AG10803 (cell line): ENCODE results near the gene STK32A.
"Not testable (repeated sequence)": the region's sequence is repeated elsewhere in the genome, so short reads cannot be mapped to it uniquely, and the experiment has no call there.

Experiments
- DNase-seq: peaks from one replicate; pipeline ENCODE4 v3.0.0; 2010; ENCODE audit warnings: low read depth
- H3K4me3 ChIP-seq: 2 replicates; pipeline ENCODE4 v1.5.1; 2011; ENCODE audit warnings: mild to moderate bottlenecking, low read length, control low read depth
- CTCF ChIP-seq: conservative IDR thresholded peaks from 2 replicates; pipeline ENCODE4 v1.5.1; 2011; ENCODE audit warnings: mild to moderate bottlenecking, low read length, control low read depth, inconsistent platforms

Gene STK32A

GRCh38 chr5:147359581-147359980 is 124.8 kb downstream of the STK32A start:
- no peak for DNase-seq
- no peak overlapping the region for H3K4me3 ChIP-seq
- TF ChIP-seq CTCF = no peak

GRCh38 chr5:147360816-147361215 is 126.0 kb downstream of the STK32A start:
- TF ChIP-seq CTCF = no peak
- no peak overlapping the region for H3K4me3 ChIP-seq
- no peak for DNase-seq

- no peak for DNase-seq
- TF ChIP-seq CTCF = no peak
- H3K4me3 ChIP-seq = no peak overlapping the region
Observed at GRCh38 chr5:147361441-147362175, 126.8 kb downstream of the STK32A start.

- DNase-seq, H3K4me3 ChIP-seq: not testable (repeated sequence)
Observed at GRCh38 chr5:147367381-147367780, 132.6 kb downstream of the STK32A start.

- peak; percentile 65 for TF ChIP-seq CTCF
- DNase-seq = peak; percentile 12
- H3K4me3 ChIP-seq = no peak overlapping the region
Observed at GRCh38 chr5:147369742-147370374, 135.0 kb downstream of the STK32A start.

- H3K4me3 ChIP-seq = no peak overlapping the region
- TF ChIP-seq CTCF = no peak
- no peak for DNase-seq
Observed at GRCh38 chr5:147371290-147371689, 136.5 kb downstream of the STK32A start.

- no peak overlapping the region for H3K4me3 ChIP-seq
- no peak for DNase-seq
- TF ChIP-seq CTCF = no peak
Observed at GRCh38 chr5:147372191-147372590, 137.4 kb downstream of the STK32A start.
